Measurements from ENCODE around the gene STK40.

GRCh38 chr1:36343651-36344394 is 41.9 kb downstream of the STK40 start:
- TF ChIP-seq ZNF174 (CRISPR knock-in tag; IDR thresholded peaks at IDR 0.05): no peak
- no peak for TF ChIP-seq USF1 (CRISPR knock-in tag; IDR thresholded peaks at IDR 0.05)
- no peak for TF ChIP-seq ZNF707 (CRISPR knock-in tag; conservative IDR thresholded peaks at IDR 0.05)
- TF ChIP-seq ZNF583 (CRISPR knock-in tag; IDR thresholded peaks at IDR 0.05): no peak
- no peak for TF ChIP-seq POLR2A (conservative IDR thresholded peaks at IDR 0.05)
- no peak for TF ChIP-seq SLC30A9 (CRISPR knock-in tag; IDR thresholded peaks at IDR 0.05)
- no peak for TF ChIP-seq ZNF263 (CRISPR knock-in tag; IDR thresholded peaks at IDR 0.05; ENCODE audit: borderline replicate concordance)
- no peak for TF ChIP-seq ERF (CRISPR knock-in tag; IDR thresholded peaks at IDR 0.05)
- no peak for TF ChIP-seq NR3C1 (CRISPR knock-in tag; IDR thresholded peaks at IDR 0.05)
- TF ChIP-seq SP1 (CRISPR knock-in tag; IDR thresholded peaks at IDR 0.05): no peak
- TF ChIP-seq CBFB (CRISPR knock-in tag; IDR thresholded peaks at IDR 0.05): no peak
- TF ChIP-seq RFX1 (IDR thresholded peaks at IDR 0.05): no peak
- TF ChIP-seq SIX5 (IDR thresholded peaks at IDR 0.05; ENCODE audit: borderline replicate concordance in 1 of 2, insufficient read depth in 1 of 2, low read depth in 1 of 2, low read length in 2 of 2): no peak
